Measurements from ENCODE around the gene NRAP.

DNA sequence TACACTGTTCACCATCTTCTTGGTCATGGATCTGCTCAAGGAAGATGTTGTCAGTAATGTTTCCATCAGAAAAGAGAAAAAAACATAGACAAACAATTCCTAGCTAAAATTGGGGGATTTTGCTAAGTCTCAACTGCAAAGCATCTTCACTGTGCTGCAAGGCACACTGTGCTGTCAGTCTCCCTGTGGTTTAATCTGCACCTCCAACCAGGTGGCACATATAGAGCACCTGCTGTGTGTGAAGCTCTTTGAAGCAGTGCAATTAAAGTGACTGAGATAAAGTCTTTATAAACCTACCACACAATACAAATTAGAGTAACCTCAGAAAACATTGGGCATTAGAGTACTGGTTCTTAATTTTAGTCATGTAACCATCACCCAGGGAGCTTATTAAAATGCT lies 6.3 kb downstream of the NRAP start:
- TF ChIP-seq EP300 (IDR thresholded peaks at IDR 0.05) (no peak), POLR2A (IDR thresholded peaks at IDR 0.05) (no peak)
